Colonic mucosa (tissue), 4 donors: ENCODE measurements around the gene MCU. TPM values are rescaled to one million over a fixed set of nuclear protein-coding genes. Genes with fewer than 3 reads are reported as not detected.
"Not testable (repeated sequence)": the region's sequence is repeated elsewhere in the genome, so short reads cannot be mapped to it uniquely, and the experiment has no call there.

ENCODE experiments used
- DNase-seq: peaks from one replicate; pipeline ENCODE4 v3.0.0-alpha.2; 2020
- H3K27ac ChIP-seq: fragments of 200-600 bp; one replicate; pipeline ENCODE4 v1.8.0; 2021
- H3K27me3 ChIP-seq: fragments of 200-600 bp; one replicate; pipeline ENCODE4 v1.8.0; 2021
- H3K36me3 ChIP-seq: fragments of 200-600 bp; one replicate; pipeline ENCODE4 v1.8.0; 2021
- H3K4me1 ChIP-seq: fragments of 200-600 bp; one replicate; pipeline ENCODE4 v1.8.0; 2021; ENCODE audit warnings: mild to moderate bottlenecking
- H3K4me3 ChIP-seq: fragments of 200-600 bp; one replicate; pipeline ENCODE4 v1.8.0; 2021
- H3K9ac ChIP-seq, 2 donors: one replicate each; pipeline ENCODE4 v1.7.0; 2013; ENCODE audit warnings: control low read depth in 2 of 2, low read depth in 2 of 2, low read length in 2 of 2
- H3K9me3 ChIP-seq: fragments of 200-600 bp; one replicate; pipeline ENCODE4 v1.8.0; 2021
- intact Hi-C: fragments of 100-400 bp; cut with DNase I; formaldehyde crosslinking; loops from one replicate; pipeline ENCODE4 v1.14.1; 2022
- total RNA-seq, 2 donors: library from RNA; stranded (reverse); fragmentation: NEBNext Ultra II Directional in 1 of 2; extraction: Animal tissue kit (Norgen Biotek cat#: 25700) in 1 of 2; gene quantifications; one replicate each; pipeline ENCODE4 v1.2.1, GENCODE V29; 2021
- TF ChIP-seq, protein P1 (sequence below): fragments of 200-600 bp; IDR thresholded peaks from one replicate; pipeline ENCODE4 v1.8.0; 2022; ENCODE audit warnings: antibody characterized with exemption, mild to moderate bottlenecking
- donor health status: healthy.
- donor health status: DM: no; HTN: no; CAD: no.
- donor health status: DM: no; HTN: no; CAD: no.

Gene MCU
- total RNA-seq, 2 donors from 2014 or later = 88.7 to 109 TPM

DNA sequence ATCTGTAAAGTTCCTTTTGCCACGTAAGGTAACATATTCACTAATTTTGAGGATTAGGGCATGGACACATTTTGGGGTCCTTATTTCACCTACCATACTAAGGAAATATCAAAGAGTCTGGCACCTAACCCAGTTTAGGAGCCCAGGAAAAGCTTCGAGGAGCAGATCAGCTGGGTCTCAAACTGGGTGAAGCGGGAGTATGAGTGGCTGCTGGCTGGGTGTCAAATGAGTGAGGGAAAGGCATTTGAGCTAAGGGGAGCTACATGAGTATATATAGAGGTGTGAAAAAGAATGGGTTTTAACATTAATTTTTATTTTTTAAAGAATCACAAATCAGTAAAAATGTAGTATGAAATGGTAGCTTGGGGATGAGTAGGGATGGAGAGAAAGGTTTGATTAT, 71.3 kb downstream of the MCU start:
- Histone ChIP-seq H3K9me3 (no peaks in the 10 kb centered on the region), H3K4me1 (no peaks in the 10 kb centered on the region), H3K36me3 (no peaks in the 10 kb centered on the region), H3K4me3 (no peak overlapping the region), H3K27ac (no peak overlapping the region), H3K27me3 (no peaks in the 10 kb centered on the region), H3K9ac (no peak overlapping the region)
- TF ChIP-seq, protein P1, sequence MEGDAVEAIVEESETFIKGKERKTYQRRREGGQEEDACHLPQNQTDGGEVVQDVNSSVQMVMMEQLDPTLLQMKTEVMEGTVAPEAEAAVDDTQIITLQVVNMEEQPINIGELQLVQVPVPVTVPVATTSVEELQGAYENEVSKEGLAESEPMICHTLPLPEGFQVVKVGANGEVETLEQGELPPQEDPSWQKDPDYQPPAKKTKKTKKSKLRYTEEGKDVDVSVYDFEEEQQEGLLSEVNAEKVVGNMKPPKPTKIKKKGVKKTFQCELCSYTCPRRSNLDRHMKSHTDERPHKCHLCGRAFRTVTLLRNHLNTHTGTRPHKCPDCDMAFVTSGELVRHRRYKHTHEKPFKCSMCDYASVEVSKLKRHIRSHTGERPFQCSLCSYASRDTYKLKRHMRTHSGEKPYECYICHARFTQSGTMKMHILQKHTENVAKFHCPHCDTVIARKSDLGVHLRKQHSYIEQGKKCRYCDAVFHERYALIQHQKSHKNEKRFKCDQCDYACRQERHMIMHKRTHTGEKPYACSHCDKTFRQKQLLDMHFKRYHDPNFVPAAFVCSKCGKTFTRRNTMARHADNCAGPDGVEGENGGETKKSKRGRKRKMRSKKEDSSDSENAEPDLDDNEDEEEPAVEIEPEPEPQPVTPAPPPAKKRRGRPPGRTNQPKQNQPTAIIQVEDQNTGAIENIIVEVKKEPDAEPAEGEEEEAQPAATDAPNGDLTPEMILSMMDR = no peak
- DNase-seq = no peak
- intact Hi-C loops = no loop called here

DNA sequence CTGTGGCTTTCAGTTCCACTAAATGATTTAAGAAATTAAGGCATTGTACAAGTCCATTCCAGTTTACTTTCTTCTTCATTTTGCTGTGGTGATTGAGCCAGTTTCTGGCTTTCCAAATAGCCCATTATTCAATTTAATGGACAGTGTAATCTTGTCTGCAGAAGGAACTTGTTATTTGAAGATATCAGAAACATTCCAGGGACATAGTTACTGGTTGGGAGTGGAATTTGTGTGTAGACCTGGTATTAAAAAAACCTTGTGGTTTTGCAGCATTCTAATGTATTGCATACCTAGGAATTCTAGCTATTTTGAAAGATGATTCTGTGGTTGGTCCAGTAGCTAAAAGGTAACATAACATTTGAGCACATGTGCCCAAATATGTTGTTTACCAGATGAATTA, 72.2 kb downstream of the MCU start:
- no peaks in the 10 kb centered on the region for H3K9me3 ChIP-seq
- intact Hi-C loops = no loop called here

DNA sequence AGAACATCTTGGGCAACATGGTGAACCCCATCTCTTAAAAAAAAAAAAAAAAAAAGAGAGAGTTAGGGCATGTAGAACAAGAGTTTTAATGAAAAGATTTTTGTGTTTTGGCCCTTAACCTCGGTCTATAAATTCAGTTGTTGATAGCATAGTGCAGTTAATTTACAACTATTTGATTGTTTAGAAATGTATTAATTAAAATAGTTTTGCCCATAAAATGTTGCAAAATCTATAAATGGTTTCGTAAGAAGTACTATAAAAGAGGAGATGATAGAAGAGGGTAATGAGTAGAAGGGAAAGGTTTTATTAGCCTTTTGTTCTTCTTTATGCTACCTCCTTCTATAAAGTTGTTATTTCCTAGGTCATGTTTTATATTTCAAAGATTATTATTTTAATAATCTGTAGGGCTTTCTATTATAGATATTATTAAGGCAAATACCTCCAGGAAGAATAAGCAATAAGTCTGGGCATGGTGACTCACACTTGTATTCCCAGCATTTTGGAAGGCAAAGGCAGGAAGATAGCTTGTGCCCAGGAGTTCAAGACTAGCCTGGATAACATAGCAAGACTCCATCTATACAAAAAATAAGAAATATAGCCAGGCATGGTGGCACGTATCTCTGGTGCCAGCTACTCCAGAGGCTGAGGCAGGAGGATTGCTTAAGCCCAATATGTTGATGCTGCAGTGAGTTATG, 73.3 kb downstream of the MCU start:
- Histone ChIP-seq H3K4me1 (no peaks in the 10 kb centered on the region), H3K27me3 (no peaks in the 10 kb centered on the region), H3K9me3 (no peaks in the 10 kb centered on the region), H3K27ac (no peak overlapping the region), H3K4me3 (no peak overlapping the region), H3K9ac (no peak overlapping the region), H3K36me3 (no peaks in the 10 kb centered on the region)
- DNase-seq = no peak
- intact Hi-C loops = no loop called here
- TF ChIP-seq, protein P1 = no peak

More for the DNA sequence above, 72.2 kb downstream of the MCU start:
- no peak for DNase-seq
- Histone ChIP-seq H3K4me1 (no peaks in the 10 kb centered on the region), H3K4me3 (no peak overlapping the region), H3K27me3 (no peaks in the 10 kb centered on the region), H3K27ac (no peak overlapping the region), H3K9ac (no peak overlapping the region), H3K36me3 (no peaks in the 10 kb centered on the region)
- TF ChIP-seq, protein P1 = no peak

DNA sequence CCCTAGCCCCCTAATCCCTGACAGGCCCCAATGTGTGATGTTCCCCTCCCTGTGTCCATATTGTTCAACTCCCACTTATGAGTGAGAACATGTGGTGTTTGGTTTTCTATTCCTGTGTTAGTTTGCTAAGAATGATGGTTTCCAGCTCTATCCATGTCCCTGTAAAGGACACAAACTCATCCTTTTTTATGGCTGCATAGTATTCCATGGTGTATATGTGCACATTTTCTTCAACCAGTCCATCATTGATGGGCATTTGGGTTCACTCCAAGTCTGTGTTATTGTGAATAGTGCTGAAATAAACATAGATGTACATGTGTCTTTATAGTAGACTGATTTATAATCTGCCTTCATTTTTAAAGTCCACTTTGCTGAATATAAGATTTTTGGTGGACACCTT, 79.3 kb downstream of the MCU start:
- H3K27me3 ChIP-seq, H3K9ac ChIP-seq, H3K36me3 ChIP-seq, H3K4me1 ChIP-seq, H3K9me3 ChIP-seq, intact Hi-C loops, H3K27ac ChIP-seq, DNase-seq, H3K4me3 ChIP-seq: not testable (repeated sequence)

DNA sequence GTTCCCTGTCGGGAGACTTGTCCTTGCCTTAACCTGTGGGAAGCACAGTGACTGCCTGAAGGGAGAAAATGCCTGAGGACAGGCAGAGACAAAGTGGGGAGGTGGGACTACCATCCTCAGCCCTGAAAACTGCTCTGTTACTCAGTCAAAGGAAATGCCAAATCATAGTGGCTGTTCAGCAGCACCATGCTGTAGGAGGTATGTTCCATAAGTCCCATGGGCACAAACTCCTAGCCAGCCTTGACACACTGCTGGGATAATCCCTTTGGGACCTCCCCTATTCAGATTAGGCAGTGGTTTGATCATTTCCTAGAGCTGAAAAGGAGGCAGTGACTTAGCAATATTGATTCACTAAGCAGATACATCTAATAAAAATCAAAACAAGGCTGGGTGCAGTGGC, 80.1 kb downstream of the MCU start:
- Histone ChIP-seq H3K27me3 (no peaks in the 10 kb centered on the region), H3K4me3 (no peak overlapping the region), H3K36me3 (no peaks in the 10 kb centered on the region), H3K27ac (no peak overlapping the region), H3K4me1 (no peaks in the 10 kb centered on the region), H3K9ac (no peak overlapping the region), H3K9me3 (no peaks in the 10 kb centered on the region)
- intact Hi-C loops = no loop called here
- TF ChIP-seq, protein P1 = no peak
- no peak for DNase-seq

DNA sequence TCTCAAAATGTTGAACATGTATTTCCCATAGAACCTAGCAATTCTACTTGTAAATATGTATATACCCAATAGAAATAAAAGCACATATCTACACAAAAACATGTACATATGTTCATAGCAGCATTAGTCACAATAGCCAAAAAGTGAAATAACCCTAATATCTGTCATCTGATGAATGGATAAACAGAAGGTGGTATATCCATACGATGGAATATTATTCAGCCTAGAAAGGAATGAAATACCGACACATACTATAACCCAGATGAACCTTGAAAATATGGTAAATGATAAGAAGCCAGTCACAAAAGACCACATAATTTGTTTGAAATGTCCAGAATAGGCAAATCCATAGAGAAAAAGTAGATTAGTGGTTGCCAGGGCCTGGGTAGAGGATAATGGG, 87.9 kb downstream of the MCU start:
- intact Hi-C loops = no loop called here
- H3K27ac ChIP-seq = no peak overlapping the region
- H3K4me1 ChIP-seq = no peaks in the 10 kb centered on the region
- TF ChIP-seq, protein P1 = no peak
- H3K27me3 ChIP-seq = no peaks in the 10 kb centered on the region
- no peak overlapping the region for H3K4me3 ChIP-seq
- no peaks in the 10 kb centered on the region for H3K36me3 ChIP-seq
- no peaks in the 10 kb centered on the region for H3K9me3 ChIP-seq
- no peak for DNase-seq
- H3K9ac ChIP-seq = no peak overlapping the region
